GM21529 (cell line): ENCODE measurements around the gene TLR5.
A peak's percentile ranks its signal among the peaks of the same experiment; 100 is the strongest.
"Not testable (repeated sequence)": the region's sequence is repeated elsewhere in the genome, so short reads cannot be mapped to it uniquely, and the experiment has no call there.

Source experiments
- ATAC-seq: cut with Tn5 transposase; IDR thresholded peaks from one replicate; pipeline ENCODE4 v1.9.1; 2021; ENCODE audit not compliant: unreplicated experiment

Gene TLR5

GRCh38 chr1:223142795-223143536 lies at the start of gene TLR5:
Gene TLR5, minus strand, starts transcription at chr1:223143248. Its CDS starts 30,217 bp downstream, at chr1:223113031.
- peak; percentile 92 for ATAC-seq

- ATAC-seq, result no peak
Observed at GRCh38 chr1:223189903-223190724, 47.1 kb upstream of the TLR5 start.

GRCh38 chr1:223189525-223189902 lies 46.5 kb upstream of the TLR5 start:
- ATAC-seq, result no peak

GRCh38 chr1:223188618-223189356 lies 45.7 kb upstream of the TLR5 start:
- no peak for ATAC-seq

GRCh38 chr1:223186800-223187199 lies 43.8 kb upstream of the TLR5 start:
- no peak for ATAC-seq

DNA sequence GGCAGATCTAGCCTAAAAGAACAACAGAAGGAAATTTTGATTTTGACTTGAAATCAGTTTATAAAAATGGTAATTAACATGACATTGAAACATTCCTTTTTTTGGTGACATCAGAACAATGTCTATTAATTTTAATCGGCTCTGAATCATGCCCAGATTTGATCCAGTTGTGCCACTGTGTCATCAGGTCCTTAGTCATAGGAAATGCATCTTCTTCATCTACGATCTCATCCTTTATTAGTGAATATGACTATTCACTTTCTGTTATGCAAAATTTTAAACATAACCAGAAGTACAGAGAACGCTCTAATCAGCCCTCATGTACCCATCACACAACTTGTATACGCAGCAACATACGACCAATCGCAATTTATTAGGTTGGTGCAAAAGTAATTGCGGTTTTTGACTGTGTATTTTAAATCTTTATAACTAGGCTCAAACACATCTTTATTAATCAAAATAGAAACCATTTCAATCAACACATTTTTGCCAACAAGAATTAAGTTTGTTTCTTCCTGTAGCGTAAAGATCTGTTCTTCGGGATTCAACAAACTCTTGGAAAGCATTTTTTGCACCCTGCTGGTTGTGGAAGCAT lies 40.3 kb upstream of the TLR5 start:
- ATAC-seq, result no peak

DNA sequence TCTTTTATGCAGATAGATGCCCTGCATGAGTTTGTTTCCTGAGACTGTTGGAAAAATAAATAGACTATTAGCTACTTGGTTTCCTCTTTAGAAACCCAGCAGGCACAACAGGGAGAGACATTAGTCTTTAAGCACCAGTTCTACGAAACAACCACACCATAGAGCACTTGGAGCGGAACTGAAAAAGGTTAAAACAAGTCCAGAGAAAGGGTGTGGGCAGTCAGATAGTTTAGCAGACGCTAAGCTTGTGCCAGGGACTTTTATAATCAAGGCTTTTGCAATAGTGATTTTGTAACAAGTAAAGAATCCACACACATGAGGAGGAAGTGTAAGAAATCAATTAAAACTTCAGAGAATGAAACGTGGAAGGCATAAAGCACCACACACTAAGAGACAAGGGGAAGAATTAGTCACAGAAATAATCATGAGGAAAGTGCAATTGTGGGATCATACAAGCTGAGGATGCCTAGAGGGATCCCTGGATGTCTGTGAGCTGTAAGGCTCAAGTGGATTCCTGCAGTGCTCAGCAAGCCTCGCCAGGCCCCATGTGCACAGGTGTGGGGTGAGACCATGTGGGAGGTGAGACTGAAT lies 37.8 kb upstream of the TLR5 start:
- ATAC-seq, result no peak

DNA sequence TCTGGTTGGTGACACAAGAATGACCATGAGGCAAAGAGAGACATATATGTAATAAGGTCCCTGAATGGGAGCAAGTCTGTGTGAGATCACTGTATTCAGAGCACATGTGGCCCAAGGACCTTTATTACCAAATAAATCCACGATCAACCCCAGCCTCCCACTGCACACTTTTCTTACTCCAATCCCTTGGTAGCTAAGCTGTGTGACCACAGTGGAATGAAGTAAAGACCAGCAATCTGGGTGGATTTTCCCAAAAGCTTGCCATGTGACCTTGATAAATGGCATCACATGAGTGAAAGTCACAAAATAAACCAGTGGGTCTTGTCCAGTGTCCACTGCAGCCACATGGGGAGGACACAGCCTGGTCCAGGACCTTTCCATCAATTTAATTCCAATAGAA lies 36.7 kb upstream of the TLR5 start:
- no peak for ATAC-seq

GRCh38 chr1:223179280-223179679 lies 36.2 kb upstream of the TLR5 start:
- no peak for ATAC-seq

GRCh38 chr1:223177681-223178080 lies 34.6 kb upstream of the TLR5 start:
- no peak for ATAC-seq

GRCh38 chr1:223176437-223176836 lies 33.4 kb upstream of the TLR5 start:
- ATAC-seq, result no peak

- ATAC-seq, result no peak
Observed at GRCh38 chr1:223175633-223176032, 32.6 kb upstream of the TLR5 start.

- no peak for ATAC-seq
Observed at GRCh38 chr1:223175032-223175431, 32.0 kb upstream of the TLR5 start.

DNA sequence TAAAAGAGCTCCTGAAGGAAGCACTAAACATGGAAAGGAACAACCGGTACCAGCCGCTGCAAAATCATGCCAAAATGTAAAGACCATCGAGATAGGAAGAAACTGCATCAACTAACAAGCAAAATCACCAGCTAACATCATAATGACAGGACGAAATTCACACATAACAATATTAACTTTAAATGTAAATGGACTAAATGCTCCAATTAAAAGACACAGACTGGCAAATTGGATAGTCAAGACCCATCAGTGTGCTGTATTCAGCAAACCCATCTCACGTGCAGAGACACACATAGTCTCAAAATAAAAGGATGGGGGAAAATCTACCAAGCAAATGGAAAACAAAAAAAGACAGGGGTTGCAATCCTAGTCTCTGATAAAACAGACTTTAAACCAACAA lies 26.4 kb upstream of the TLR5 start:
- not testable (repeated sequence) for ATAC-seq

- ATAC-seq, result no peak
Observed at GRCh38 chr1:223161321-223161720, 18.3 kb upstream of the TLR5 start.

DNA sequence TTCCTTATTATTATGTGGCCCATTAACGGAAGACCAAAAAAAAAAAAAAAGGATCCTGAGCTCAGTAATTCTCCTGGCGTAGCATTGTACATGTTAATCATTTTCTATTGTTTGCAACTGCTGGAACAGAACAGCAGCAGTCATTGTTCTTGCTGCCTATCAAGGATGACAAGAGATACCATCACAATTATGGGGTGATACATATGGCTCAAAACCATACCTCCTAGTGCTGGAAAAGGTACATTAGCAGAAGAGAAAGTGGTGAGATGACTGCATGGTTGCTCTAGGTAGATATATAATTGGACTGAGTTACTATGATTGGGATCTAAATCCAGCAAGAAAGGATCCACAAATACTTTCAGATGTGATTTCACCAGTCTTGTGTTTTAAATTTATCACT lies 13.3 kb upstream of the TLR5 start:
- no peak for ATAC-seq

- ATAC-seq, result no peak
Observed at GRCh38 chr1:223155153-223155552, 12.1 kb upstream of the TLR5 start.

- ATAC-seq, result no peak
Observed at GRCh38 chr1:223153177-223154119, 10.4 kb upstream of the TLR5 start.

- ATAC-seq, result no peak
Observed at GRCh38 chr1:223152399-223152798, 9.4 kb upstream of the TLR5 start.

DNA sequence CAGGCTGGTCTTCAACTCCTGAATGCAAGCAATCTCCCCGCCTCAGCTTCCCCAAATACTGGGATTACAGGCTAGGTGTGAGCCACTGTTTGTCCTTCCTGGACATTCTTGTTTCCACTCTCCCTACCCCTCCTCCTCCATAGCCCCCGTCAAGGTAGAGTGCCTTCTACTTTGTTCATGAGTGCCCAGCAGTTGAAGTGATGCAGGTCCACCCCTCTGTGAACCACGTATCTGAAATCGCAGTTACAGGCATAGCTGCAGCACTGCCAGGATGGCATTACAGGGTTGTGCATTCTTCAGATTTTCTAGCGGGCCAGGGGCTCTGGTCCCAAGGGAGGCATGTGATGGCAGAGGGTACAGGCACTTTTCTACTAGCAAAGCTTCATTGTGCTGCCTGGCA lies 7.4 kb upstream of the TLR5 start:
- ATAC-seq, result no peak
